Daoy (cell line): ENCODE measurements around the gene WDR35. TPM values are rescaled to one million over a fixed set of nuclear protein-coding genes. Genes with fewer than 3 reads are reported as not detected.
"Not testable (repeated sequence)": the region's sequence is repeated elsewhere in the genome, so short reads cannot be mapped to it uniquely, and the experiment has no call there.

Source experiments
- DNase-seq: peaks from one replicate; pipeline ENCODE4 v3.0.0-alpha.2; 2015; ENCODE audit warnings: low read depth
- total RNA-seq: library from RNA; depleted of rRNA; stranded (reverse); fragments of >200 nt; shearing (Covaris generic); gene quantifications from 2 replicates; pipeline ENCODE4 v1.2.3, GENCODE V29; 2014

Gene WDR35
- total RNA-seq, 1 experiment from 2014 or later, result 17.8 TPM

GRCh38 chr2:19942199-19942598 is 47.7 kb downstream of the WDR35 start:
- DNase-seq, result no peak

GRCh38 chr2:19937004-19937403 is 52.9 kb downstream of the WDR35 start:
- no peak for DNase-seq

GRCh38 chr2:19936203-19936602 is 53.7 kb downstream of the WDR35 start:
- no peak for DNase-seq

- DNase-seq, result peak; percentile 49
These were observed 56.4 kb downstream of the WDR35 start for GRCh38 chr2:19933351-19933981.

- no peak for DNase-seq
These were observed 57.0 kb downstream of the WDR35 start for GRCh38 chr2:19932928-19933327.

GRCh38 chr2:19929226-19929625 is 60.7 kb downstream of the WDR35 start:
- DNase-seq, result no peak

- DNase-seq, result not testable (repeated sequence)
These were observed 62.1 kb downstream of the WDR35 start for GRCh38 chr2:19927816-19928215.

- not testable (repeated sequence) for DNase-seq
These were observed 65.4 kb downstream of the WDR35 start for GRCh38 chr2:19924526-19924925.

GRCh38 chr2:19922188-19922587 is 67.7 kb downstream of the WDR35 start:
- not testable (repeated sequence) for DNase-seq

GRCh38 chr2:19916385-19916950 is 73.4 kb downstream of the WDR35 start:
- DNase-seq, result no peak

GRCh38 chr2:19914266-19914975 is 75.5 kb downstream of the WDR35 start:
- no peak for DNase-seq

- peak; percentile 95 for DNase-seq
These were observed 77.9 kb downstream of the WDR35 start for GRCh38 chr2:19911808-19912509.

GRCh38 chr2:19902216-19902740 is 87.6 kb downstream of the WDR35 start:
- peak; percentile 19 for DNase-seq

- peak; percentile 95 for DNase-seq
These were observed 88.3 kb downstream of the WDR35 start, which contains the start of gene TTC32 for GRCh38 chr2:19901442-19902215. TTC32 (minus strand) TSS chr2:19901983; CDS start chr2:19901854, 129 bp downstream.

- DNase-seq, result no peak
These were observed 88.9 kb downstream of the WDR35 start for GRCh38 chr2:19900931-19901441.

- peak; percentile 16 for DNase-seq
These were observed 89.6 kb downstream of the WDR35 start for GRCh38 chr2:19899985-19900930.

- DNase-seq, result no peak
These were observed 91.1 kb downstream of the WDR35 start for GRCh38 chr2:19898592-19899329.

GRCh38 chr2:19897623-19898245 is 92.2 kb downstream of the WDR35 start:
- no peak for DNase-seq

- no peak for DNase-seq
These were observed 94.4 kb downstream of the WDR35 start for GRCh38 chr2:19895535-19895934.
